CD4-positive, alpha-beta T cell treated with Interferon alpha-2 for 1 hour (primary cell): ENCODE results near the gene TERB1.
"Not testable (repeated sequence)": the region's sequence is repeated elsewhere in the genome, so short reads cannot be mapped to it uniquely, and the experiment has no call there.

Experiments used
- DNase-seq, 2 donors: peaks; one replicate each; pipeline ENCODE4 v3.0.0-alpha.2; 2020 to 2022

TERB1 gene

DNA sequence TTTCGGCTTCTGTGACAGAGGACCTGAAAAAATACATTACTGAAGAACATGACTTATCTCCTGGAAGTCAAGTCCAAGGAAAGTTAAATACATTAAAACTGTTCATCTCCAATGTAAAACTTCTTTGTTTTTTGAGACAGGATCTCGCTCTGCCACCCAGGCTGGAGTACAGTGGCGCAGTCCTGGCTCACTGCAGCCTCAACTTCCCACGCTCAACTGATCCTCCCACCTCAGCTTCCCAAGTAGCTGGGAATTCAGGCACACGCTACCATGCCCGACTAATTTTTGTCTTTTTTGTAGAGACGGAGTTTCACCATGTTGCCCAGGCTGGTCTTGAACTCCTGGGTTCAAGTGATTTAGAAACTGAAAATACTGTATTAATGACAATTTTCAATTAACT lies 9.7 kb upstream of the TERB1 start:
- no peak for DNase-seq

DNA sequence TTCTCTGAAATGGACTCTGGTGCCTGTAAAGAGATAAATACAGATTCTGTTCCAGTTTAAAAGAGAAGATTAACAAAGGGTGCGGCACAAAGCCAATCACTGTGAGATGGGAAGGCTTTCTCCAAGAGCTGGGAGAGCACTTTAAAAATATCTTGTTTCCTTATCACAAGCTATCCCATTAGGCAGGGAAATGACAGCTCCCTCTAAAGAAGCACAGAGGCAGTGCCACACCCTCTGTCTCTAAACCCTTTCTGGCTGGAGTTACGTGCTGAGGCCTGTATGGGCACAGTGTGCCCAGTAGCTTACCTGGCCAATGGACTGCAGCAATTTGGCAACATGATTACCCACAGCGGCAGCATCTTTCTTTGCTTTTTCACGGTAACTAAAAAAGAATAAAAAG lies 9.0 kb upstream of the TERB1 start:
- no peak for DNase-seq

DNA sequence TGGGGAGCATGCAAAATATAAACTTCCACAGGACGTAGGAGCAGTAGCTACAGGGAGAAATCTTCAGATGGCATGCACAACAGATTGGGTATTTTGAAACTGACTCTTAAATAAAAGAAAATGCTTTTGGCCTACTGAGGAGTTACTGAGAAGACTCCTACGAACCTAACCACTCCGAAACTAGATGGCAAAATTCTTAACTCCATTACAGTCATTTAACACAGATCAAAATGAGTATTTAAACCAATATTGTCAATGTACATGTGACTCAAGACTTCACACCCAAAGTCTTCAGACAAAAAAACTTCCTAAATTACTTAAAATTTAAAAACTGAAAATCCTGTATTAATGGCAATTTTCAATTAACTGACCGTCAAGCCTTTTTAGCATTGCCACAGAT lies 8.4 kb upstream of the TERB1 start:
- DNase-seq: no peak

DNA sequence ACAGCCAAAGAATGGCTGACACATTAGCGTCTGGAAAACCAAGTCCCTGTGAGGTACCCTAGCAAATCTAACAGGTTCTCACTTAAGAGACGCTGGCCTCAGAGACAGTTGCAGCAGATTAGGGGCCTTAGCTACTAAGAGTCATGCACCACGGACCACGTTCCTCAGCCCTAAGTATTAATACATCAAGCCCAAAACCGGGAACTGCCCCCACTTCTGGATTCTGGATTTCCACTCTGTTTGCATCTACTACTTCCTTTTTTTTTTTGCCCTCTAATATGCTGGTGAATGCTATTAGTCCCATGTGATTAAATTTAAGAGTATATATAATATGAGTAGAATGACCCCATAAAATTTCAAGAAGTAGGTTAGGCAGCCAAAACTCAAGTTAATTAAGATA lies 775 bp upstream of the TERB1 start:
- DNase-seq: no peak

DNA sequence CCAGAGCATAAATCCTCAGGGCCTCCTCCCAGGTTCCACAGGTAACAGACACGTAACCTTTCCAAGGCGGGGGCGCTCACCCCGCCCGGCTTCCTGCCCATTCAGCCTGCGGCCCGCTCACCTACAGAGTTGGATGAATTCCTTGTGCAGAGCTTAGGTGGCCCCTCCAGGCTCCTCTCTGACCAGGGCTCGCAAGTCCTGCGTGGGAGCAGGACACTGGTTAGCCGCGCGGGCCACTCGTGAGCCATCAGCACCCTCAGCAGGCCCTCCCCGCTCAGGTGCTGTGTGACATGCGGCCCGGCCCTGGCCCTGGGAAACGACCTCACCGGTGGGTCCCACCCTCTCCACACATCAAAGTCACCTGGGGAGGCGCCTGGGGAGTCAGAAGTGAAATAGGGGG lies 528 bp downstream of the TERB1 start:
- DNase-seq: no peak

DNA sequence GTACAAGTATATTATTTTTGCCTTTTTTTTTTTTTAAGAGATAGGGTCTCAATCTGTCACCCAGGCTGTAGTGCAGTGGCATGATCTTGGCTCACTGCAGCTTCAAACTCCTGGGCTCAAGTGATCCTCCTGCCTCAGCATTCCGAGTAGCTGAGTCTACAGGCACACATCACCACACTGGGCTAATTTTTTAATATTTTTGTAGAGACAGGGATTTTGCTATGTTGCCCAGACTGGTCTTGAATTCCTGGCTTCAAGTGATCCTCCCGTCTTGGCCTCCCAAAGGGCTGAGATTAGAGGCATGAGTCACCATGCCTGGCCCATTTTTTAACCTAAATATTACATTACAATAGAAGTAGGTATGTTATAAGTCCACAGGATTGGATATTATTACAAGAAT lies 3.2 kb downstream of the TERB1 start:
- no peak for DNase-seq

DNA sequence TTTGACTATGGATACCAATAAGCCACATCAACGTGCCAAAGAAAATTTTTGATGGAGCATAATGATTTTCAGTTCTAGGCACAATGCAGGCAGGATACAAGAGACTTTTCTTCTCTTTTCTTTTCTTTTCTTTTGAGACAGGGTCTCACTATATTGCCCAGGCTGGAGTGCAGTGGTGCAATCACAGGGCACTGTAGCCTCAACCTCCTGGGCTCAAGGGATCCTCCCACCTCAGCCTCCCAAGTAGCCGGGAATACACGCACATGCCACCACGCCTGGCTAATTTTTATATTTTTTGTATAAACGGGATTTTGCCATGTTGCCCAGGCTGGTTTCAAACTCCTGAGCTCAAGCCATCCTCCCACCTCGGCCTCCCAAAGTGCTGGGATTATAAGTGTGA lies 7.4 kb downstream of the TERB1 start:
- not testable (repeated sequence) for DNase-seq

DNA sequence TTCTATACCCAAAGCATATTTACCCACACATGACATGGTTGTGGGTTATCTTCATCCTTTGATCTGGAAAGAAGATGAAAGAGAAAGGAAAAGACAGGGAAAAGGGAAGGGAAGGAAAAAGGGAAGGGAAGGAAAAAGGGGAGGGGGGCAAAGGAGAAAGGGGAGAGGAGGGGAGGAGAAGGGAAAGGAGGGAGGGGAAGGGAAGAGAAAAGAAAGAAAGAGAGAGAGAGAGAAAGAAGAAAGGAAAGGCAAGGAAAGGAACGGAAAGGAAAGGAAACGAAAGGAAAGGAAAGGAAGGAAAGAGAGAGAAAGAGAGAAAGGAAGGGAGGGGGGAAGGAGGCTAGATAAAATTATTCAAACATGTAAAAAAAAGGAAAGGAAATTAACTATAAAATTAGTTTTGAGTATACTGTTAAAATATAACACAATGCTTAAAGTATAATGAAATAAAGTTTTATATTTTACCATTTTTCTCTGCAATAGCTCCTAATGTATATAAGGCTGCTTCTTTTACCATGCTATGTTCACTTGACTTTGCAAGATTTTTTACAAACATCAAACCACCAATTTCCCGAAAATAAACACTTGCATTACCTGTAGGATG lies 11.2 kb downstream of the TERB1 start:
- no peak for DNase-seq

DNA sequence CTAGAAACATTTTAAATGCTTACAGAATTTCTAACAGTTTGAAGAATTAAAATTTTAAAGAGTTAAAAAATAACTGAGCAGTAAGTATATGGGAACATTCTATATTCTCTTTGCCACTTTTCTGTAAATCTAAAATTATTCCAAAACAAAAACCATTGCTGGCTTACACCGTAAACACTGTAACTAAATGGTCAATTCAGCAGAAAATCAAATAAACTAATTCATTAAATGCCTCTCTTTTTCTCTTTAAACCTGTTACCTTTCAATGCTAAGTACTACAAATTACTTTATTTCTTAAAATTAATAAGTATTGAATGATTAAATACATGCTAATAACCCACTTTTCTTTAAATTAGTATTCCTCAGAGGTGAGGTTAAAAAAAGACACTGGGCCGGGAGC lies 14.0 kb downstream of the TERB1 start:
- DNase-seq: no peak

DNA sequence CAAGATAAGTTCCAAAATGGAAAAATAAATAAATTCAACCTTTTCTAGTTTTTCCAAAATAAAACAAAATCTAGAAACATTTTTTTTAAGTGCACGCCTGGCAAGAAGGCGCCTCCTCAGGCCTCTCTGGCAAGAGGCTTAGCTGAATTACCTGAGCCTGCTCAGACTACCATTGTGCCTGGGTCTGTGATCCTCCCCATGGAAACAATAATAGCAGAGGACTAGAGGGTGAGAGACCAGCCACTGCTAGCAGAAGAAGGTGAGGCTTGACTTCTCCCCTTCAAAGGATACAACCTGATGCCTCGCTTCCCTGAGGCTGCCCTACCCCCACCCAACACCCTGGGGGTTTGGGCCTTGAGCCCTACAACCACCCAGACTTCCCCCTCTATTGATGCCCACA lies 14.8 kb downstream of the TERB1 start:
- no peak for DNase-seq

DNA sequence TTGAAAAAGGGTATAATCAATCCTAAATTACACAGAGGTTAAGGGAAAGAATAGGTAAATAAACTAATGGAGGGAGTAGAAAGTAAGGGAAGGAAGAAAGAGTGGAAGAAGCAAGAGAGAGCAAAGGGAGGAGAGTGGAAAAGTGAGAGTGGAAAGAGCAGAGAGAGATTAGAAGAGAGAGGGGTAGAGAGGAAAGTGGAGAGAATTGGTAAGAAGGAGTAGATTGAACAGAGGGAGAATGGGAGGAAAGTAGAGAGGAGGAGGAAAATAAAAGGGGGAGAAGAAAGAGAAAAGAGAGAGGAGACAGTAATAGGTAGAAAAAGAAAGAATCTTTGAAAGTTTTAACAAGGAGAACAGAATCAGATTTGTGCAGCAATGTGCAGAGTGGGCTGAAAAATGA lies 24.9 kb downstream of the TERB1 start:
- no peak for DNase-seq

DNA sequence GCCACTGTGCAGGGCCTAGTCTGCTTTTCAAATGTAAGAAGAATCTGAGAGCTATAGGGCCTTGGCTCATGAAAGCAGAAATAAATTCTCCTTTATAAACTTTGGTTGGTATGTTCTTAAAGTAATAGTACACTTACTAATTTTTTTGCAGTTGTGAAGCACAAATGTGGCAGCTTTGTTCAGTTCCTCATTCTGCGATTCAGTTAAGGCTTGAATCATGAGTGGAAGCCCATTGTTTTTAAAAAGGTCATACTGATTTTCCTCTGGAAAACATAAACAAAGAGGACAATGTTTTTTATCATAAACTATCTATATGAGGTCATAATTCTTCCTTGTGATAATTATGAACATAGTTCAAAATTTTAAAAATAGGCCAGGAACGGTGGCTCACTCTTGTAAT lies 26.4 kb downstream of the TERB1 start:
- no peak for DNase-seq

DNA sequence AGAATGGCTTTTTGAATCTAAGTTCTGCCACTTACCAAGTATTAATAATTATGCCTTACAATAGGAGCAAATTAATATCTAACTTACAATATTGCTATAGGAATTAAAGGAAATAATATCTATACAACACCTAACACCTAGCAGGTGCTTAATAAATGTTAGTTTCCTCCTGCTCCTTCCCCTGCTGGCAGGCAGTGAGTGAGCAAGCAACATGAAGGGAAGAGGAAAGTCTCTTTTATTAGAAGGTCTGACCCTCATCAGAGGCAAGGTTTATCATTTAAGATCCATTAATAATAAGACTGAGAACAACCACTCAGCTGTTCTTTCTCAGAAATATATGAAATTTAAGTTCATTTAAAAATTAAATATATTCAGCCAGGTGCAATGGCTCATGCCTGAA lies 43.3 kb downstream of the TERB1 start:
- no peak for DNase-seq

DNA sequence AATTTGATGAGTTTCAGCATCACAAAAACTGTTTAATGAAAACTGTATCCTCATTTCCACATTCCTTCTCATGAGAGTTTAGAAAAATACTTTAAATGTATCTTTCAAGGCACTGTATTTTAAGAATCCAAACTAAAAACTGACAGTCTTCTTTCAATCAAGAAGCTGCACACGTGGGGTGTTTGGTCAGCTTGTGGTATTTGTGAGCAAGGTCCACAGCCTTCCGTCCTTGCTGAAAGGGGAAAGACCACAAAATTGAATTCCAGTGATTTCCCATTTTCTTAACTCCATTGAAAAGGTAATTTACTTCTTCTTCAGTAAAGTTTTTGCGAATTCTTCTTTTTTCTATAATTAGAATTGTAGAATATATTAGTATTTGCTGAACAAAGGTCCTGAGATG lies 46.6 kb downstream of the TERB1 start:
- DNase-seq: no peak

DNA sequence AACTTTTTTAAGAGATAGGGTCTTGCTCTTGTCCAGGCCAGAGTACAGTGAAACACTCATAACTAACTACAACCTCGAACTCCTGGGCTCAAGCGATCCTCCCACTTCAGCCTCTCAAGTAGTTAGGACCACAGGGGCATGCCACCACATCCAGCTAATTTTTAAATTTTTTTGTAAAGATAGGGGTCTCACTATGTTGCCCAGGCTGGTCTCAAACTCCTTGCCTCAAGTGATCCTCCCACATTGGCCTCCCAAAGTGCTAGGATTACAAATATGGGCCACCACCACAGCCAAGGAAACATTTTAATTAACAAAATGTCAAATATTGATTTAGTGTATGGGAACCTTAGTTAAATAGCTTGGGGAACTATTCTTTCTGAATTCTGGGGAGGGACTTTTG lies 47.2 kb downstream of the TERB1 start:
- DNase-seq: no peak

DNA sequence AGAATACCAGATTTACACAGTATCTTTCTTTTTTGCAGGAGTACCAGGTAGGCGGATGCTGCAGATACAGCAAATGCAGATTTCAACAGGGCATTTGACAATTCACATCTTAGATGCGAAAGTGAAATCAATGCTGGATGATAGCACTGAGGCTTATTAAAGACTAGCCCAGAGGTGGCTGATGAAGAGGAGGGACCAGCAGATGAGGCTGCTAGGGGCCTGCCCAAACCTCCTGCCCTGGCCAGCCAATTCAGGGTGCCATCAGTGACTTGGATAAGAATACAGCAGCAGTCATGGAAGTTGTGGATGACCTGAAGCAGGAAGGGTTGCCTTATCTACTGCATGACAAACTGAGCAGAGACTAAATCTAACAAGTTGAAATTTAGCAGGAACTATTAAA lies 48.4 kb downstream of the TERB1 start:
- DNase-seq: no peak

DNA sequence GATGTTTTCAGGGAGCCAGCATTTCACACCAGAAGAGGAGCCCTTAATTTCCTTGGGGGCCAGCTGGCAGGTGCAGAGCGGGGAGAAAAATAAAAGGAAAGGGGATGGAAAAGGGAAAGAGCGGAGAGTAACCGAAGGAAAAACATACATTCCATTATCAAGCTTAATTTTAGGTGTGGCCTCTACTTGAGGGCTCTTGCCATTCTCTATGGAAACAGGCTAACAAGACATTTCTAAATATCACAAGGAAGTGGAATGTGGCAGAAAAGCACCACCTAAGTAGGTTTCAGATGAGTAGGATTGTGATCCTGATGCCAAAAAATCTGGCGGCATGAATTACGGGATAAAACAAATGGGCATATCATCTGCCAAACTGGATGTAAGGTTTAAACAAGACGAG lies 49.0 kb downstream of the TERB1 start:
- no peak for DNase-seq

DNA sequence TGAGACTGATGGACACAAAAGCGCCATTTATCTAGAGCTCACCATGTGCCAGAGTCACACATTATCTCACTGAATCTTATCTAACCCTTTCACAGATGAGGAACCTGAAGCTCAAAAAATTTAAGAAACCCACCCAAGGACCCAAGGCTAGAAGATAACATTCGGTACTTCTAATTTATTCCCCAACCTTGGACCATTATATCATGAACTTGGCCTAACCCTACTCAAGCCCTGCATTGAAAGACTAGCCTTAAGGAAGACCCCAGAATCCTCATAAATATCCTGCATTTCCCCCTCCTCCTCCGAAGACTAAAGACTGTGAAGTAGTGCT lies 49.4 kb downstream of the TERB1 start:
- no peak for DNase-seq

DNA sequence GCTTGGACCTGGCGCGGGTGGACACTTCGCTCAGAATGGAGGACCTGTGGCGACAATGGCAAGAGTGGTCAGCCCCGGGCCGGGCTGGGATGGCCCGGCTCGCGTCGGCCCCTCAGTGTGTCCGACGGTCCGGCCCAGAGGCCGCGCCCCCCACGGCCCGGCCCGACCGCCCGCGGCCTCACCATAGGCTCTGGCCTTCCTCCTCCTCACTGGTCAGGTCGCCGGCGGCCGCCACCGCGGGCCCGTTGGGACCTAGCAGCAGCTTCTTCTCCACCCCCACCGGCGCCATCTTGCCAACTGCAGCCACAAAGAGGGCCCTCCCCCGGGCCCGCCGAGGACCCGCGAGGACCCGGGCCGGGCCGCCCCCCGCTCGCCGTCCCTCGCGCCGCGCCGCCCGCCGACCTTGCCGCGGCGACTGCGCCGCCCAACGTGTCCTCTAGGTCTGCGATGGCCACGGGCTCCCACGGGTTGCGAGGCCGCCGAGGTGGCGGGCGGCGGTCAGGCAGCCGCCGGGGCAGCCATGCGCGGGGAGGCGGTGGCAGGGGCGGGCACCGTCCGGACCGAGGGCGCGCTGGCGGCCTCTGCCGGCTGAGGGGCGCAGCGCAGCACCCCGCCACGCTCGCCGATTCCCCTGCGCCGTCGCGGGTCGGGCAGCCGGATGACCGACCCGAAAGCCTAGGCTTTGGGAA lies 49.9 kb downstream of the TERB1 start, which contains the start of gene DYNC1LI2:
Gene DYNC1LI2, minus strand, starts transcription at position 307 of the 689 bp plus-strand sequence. Its CDS starts 18 bp downstream, at position 289.
- peak; percentile 81 to 84 for DNase-seq

DNA sequence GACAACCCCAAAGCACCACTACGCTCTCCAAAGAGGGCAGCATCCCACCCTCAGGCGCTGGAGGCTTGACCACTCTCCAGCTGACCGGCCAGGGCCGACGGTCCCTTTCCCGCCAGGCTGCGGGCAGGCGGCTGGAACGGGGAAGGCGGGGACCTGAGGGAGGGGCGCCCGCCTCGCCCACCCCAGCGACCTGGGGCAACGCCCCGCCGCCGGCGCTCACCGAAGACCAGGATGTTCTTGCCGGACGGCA lies 50.4 kb downstream of the TERB1 start:
- no peak for DNase-seq

DNA sequence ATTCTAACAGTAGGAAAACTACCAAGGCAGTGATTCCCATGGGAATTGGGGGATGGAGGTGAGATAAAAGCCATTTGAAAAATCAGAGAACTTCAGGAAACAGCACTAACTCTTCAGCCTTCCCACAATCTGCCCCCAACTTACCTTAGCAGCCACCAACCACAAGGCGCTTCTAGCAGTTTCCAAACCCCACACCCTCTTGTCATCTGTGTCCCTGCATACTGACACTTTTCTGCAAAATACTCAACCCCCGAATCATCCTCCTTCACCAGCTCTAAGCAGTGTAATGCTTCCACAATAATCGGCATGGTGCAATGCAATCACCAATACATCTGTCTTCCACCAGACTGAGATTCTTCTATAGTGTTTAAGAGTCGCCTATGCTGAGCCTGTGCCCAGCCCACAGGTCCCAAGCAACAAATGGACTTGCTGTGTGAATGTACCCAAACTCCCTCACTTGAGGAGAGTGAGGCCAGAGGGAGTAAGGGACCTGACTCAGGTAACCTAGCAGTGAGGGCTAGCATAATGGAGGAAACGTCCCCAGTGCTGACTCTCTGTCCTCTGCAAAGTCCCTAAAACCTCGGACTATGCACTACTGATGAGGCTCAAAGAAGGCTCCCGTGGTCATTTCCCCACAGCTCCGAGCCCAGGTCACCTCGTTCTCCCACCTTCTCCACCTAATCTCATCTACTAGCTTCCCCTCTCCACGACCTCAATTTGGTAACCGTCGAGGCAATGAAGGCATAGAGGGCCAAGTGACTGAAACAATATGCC lies 50.9 kb downstream of the TERB1 start:
- no peak for DNase-seq

DNA sequence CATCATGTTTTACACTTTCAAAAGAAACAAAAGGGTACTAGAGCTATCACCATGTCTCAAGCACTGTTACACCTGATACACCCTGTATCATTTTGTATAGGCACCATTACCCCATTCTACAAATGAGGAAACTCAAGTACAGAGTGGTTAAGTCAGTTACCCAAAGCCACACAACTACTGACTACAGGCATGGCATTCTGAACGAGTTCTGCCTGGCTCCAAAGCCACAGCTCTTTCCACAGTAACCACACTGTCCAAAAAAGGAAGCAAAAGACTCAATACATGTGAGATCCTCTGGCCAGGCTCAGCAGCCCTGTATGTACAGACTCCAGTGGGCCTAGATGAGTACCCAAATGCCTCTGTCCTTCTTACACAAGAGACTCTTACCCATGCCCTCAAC lies 54.7 kb downstream of the TERB1 start:
- DNase-seq: peak; percentile 5 to 23

DNA sequence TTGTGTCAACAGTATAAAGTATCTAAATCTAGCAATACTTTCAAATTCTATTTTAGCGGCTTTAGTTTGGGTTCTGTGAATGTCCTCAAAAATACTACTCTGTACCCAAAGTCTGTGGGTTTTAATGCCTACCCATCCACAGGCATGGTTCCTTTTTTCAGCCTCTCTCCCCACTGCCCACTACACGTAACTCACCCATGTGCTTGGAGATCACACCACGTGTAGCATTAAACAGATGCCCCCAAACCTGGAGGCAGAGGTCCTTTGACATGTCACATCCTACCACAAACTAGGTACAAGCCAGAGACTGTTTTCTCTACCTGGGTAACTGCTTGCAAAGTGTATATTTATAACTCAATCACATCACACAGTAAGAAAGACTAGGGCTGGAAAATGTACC lies 55.3 kb downstream of the TERB1 start:
- DNase-seq: no peak

DNA sequence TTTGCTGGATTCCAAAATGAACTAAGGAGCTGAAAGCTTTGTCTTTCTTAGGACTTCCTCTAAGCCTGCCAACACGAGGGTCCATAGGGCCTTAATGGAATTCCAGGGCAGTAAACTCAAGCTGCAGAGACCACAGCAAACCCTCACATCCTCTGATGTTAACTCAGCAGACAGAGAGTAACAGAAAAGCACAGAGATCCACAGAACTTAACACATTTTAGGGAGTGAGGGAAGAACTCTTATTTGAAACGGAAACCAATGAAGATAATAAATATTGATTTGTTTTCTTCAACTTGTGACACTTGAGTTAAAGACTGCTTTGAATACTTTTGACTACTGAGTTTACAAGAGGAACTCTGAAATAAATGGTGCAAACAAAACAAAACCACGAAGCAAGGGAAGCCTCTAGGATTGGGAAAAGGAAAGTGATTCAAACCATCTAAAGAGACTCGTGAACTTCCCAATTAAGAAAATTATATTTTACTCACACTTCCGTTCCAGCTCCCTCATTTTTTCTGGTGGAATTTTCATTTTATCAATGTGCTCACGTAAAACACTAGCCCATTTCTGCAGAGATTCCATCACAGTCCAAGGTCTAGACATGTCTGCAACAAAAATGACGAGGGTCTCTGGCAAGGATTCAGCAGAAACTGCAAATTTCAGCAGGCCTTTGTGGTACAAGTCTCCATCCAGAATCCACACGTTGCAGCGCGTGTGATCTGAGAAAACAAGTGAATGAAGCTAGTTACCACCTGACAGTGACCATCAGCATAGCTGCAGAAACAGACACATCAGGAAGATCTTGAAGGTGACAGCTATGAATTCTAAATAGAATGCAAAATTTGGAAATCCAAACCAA lies 59.2 kb downstream of the TERB1 start:
- DNase-seq: no peak
